Hypothalamus (tissue), 51 donors: ENCODE results near the gene CTDSPL.

ENCODE experiments used
- DNase-seq, 51 donors: peaks; one replicate each; lab custom pipeline; 2025; lab: John Stamatoyannopoulos, UW

Gene CTDSPL

GRCh38 chr3:38008191-38008701, 146.6 kb downstream of the CTDSPL start:
- no peak for DNase-seq

GRCh38 chr3:38008971-38009580, 147.4 kb downstream of the CTDSPL start:
- DNase-seq: no peak

- DNase-seq: no peak
Observed at GRCh38 chr3:38009807-38010591, 148.3 kb downstream of the CTDSPL start.

DNA sequence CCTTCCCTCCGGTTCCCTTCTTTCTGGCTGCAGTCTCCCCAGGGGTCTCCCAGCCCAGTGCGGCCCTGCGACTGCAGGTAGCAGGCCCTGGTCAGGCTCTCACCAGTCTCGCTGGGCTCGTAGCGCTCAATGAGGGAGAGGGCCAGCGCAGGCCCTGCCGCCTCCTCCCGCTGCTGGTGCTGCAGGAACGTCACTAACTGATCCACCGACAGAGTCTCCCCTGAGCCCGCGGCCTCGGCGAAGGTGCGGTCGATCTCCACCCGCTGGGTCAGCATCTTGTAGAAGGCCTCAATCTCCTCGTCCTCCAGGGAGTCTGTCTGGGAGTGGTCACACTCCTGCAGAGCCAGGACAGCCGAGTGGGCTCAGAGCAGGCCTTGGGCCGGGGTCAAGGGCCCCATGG, 149.4 kb downstream of the CTDSPL start:
- no peak for DNase-seq

- no peak for DNase-seq
Observed at GRCh38 chr3:38015485-38015884, 153.8 kb downstream of the CTDSPL start.

GRCh38 chr3:38015984-38016383, 154.3 kb downstream of the CTDSPL start:
- DNase-seq: no peak

DNA sequence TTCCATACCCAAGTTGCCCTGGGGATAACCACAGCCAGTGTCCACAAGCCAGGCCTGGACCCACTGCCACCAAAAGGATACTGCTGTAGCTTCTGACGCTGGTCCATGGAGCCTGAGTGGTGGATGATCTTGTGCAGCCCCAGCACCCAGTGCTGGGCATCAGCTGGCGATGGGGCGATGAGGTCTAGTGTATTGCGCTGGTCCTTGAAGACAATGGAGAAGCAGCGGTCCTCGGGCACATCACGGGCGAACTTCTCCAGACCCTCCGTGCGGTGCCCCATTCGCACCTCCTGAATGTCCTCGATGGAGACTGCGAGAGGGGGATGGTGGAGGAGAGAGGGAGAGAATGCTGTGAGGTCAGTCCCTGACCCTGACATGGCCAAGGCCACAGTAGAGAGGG, 154.7 kb downstream of the CTDSPL start:
- no peak for DNase-seq

DNA sequence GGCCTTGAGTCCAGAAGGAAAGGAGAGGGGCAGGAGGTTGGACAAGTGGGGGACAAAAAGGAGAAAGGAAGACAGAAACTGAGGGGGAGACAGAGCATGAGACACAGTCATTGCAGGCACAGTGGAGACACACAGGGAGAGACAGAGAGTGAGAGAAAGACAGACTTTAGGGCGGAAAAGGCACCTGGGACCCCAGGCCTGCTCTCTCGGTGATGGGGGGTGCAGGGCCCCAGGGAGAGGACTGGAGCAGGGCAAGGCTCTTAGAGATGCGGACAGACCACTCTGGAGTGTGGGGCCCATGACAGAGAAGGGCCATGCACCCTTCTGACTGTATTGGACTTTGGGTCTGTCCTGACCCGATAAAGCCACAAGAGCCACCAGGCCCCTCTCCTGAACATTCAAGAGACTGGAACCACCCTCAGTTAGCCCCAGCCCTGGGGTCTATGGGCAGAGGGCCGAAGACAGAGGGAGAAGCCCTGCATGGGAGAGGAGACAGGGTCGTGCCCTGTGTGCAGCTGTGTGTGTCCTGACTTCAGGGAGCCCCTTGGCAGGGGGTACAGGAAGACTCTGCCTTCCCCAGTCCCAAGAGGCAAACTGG, 155.3 kb downstream of the CTDSPL start:
- no peak for DNase-seq

DNA sequence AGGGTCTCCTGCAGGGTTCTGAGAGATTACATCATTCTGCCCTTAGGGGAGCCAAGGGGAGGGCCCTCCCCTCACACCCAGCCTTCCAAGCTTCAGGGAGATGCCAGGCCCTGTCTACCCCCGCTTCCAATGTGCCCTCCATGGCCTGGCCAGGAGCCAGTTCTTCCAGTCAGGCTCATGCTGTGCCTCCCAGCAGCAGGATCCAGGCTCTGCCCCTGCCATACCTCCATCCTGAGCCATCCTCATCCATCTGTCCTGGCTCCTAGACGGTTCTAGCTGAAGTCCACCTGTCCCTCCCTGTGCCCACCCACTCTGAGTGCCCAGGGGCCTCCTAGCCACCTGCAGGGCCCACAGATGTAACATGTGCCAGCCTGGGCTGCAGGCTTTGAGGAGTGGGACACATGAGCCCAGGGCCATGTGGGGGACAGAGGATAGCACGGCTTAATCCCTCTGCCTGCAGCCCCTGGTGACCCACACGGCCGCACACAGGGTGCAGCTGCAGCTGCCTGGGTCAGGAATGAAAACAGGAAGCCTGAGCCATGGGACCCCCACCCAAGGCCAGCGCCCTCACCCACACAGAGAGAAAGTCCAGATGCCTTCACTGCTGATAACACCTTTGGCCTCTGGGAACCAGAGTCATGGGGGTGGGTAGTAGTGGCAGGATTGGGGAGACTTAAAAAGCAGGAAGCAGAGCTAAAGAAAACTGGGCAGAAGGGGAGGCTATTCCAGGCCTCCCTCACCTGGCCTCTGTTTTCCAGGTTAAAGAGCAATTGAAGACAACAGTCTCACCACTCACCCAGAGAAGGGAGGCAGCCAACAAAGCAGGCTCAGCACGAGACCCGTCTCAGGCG, 156.0 kb downstream of the CTDSPL start:
- peak in 1 of 51 donors; percentile 15 for DNase-seq

DNA sequence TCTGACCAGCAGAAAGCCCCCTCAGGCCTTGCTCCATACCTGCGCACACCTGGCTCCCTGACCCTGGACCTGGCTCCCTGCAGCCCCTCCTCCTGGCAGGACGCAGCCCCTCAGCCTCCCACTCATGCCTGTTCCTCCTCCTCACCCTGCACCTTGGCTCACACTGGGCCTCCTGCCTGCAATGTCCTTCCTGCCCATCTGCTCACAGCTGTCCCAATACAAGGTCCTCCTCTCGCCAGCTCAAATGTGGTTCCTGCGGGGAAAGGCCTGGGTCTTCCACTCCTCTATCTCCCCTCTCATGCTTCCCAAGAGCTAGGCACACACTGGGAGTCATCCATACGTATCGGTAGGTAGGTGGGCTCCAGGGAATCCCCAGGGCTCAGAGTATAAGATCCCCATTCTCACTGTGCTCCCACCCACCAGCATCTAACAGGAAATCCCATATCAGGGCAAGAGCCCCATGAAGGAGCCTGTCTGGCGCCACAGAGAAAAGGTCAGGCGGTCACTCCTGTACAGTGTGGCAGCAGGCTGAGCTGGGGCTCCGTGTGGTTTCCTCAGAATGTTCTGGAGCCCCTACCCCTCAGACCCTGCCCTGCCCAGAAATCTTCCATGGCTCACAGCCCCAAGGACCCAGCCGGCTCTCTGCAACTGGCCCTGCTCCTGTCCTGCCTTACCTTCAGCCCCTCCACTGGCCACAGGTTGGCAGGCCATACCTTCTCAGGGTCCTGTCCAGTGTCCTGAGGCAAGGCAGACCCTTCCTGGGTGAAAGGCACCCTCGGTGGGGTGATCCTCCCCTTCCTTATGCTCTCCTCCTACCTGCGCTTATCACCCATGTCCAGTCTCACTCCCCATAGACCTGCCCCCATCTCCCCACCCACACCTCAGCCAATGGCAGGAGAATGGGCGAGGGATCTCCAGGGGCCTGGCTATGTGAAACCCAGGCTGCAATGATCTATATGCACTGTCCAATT, 156.9 kb downstream of the CTDSPL start:
- DNase-seq: no peak

GRCh38 chr3:38019658-38020341, 158.1 kb downstream of the CTDSPL start:
- no peak for DNase-seq

- no peak for DNase-seq
Observed at GRCh38 chr3:38020342-38020726, 158.7 kb downstream of the CTDSPL start.

- DNase-seq: no peak
Observed at GRCh38 chr3:38021196-38021595, 159.5 kb downstream of the CTDSPL start.

- no peak for DNase-seq
Observed at GRCh38 chr3:38022301-38022700, 160.6 kb downstream of the CTDSPL start.

DNA sequence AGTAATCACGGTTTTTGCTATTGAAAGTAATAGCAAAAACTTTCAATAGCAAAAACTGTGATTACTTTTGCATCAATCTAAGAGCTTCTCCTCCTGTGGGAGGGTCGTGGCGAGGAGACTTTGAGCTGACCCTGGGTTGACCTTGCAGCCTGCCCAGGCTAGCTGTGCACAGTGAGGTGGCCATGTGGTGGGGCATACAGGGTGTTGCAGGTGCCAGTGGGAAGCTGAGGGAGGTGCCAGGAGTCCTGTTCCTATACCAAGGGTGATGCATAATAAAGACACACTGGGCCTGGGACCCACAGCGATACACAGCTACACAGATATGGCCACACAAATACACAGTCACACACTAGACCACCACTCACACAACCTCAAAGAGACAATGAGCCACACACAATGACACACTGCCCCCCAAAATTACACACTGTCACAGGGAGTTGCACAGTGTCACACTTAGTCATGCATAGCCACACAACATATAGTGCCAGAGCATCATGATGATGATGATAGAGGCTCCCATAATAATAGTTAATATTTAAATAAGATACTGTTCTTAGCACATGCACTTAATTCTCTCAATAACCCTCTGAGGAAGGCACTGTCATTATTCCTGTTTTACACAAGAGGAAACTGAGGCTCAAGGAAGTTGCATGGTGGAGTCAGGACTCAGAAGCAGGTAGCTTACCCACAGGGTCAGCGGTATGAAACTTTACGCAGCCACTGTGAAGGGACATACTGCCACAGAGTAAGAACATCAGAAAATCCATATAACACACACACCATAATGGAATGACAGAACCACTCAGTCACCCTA, 161.4 kb downstream of the CTDSPL start:
- no peak for DNase-seq

GRCh38 chr3:38026856-38027255, 165.2 kb downstream of the CTDSPL start:
- no peak for DNase-seq

DNA sequence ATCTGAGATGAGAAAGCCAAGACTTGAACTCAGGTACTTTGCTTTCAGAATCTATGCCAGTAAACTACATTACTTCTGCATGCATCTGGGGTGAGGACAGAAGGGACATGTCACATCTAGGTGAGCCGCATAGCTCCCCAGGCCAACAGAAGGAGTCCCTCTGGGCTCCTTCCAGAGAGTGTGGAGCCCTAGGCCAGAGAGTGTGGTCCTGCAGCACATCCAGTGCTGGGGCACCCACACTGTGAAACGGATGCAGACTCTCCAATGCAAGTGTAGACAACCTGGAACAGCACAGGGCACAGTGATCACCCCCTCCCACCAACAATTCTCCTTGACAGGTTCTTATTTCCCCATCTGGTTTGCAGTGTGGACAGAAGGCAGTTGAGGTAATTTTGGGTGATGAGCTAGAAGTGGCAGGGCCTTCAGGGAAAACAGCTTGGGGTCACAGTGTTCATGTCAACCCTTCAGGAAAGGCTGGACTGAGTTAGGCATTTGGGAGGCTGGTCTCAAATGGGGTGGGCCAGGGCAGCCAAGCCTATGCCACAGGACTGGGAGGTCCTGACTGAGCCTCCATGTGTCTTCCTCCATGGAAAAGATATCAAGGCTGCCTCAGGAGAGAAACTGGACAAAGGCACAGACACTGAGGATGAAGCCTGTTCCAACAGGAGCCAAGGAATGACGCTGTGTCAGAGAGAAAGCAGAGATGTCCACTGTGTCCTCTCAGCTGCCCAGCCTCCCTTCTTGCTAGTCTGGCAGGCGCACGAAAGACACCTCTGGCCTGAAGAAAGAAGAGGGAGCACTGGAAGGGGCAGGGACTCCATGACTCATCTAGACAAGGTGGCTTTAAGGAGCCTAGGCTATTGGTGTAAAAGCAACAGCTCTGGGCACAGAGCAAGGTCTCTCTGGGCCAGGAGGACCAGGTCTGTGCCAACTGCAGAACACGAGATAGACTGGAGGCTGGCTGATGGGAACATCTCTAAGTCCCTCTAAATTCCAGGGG, 166.1 kb downstream of the CTDSPL start:
- peak in 2 of 51 donors; percentile 22 to 57 for DNase-seq
